Neural progenitor cell (in vitro differentiated cells): ENCODE results near the gene BBS1.

Source experiments
- EZH2phosphoT487 ChIP-seq: fragments of 200-600 bp; sonication (generic); IDR thresholded peaks from 2 replicates; pipeline ENCODE4 v1.6.1; 2017; ENCODE audit warnings: antibody characterized with exemption
- TF ChIP-seq, protein P1 (sequence below): fragments of 200-600 bp; sonication (generic); IDR thresholded peaks from 2 replicates; pipeline ENCODE4 v1.5.1; 2017; ENCODE audit warnings: antibody characterized with exemption, mild to moderate bottlenecking

GRCh38 chr11:66462911-66463310, 47.5 kb upstream of the BBS1 start:
- TF ChIP-seq, protein P1, sequence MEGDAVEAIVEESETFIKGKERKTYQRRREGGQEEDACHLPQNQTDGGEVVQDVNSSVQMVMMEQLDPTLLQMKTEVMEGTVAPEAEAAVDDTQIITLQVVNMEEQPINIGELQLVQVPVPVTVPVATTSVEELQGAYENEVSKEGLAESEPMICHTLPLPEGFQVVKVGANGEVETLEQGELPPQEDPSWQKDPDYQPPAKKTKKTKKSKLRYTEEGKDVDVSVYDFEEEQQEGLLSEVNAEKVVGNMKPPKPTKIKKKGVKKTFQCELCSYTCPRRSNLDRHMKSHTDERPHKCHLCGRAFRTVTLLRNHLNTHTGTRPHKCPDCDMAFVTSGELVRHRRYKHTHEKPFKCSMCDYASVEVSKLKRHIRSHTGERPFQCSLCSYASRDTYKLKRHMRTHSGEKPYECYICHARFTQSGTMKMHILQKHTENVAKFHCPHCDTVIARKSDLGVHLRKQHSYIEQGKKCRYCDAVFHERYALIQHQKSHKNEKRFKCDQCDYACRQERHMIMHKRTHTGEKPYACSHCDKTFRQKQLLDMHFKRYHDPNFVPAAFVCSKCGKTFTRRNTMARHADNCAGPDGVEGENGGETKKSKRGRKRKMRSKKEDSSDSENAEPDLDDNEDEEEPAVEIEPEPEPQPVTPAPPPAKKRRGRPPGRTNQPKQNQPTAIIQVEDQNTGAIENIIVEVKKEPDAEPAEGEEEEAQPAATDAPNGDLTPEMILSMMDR: no peak
- TF ChIP-seq EZH2phosphoT487: no peak
